Epithelial cell of esophagus (primary cell): ENCODE results near the gene TBL2.

Experiments used
- DNase-seq: peaks from one replicate; pipeline ENCODE4 v3.0.0; 2010; ENCODE audit warnings: low read depth
- H3K4me3 ChIP-seq: 2 replicates; pipeline ENCODE4 v1.5.1; 2011; ENCODE audit warnings: mild to moderate bottlenecking, low read length, control low read depth
- TF ChIP-seq, protein P1 (sequence below): IDR thresholded peaks from 2 replicates; pipeline ENCODE4 v1.5.1; 2011; ENCODE audit warnings: low read depth, mild to moderate bottlenecking, low read length, control low read depth, inconsistent platforms; ENCODE audit not compliant: insufficient read depth; ENCODE audit errors: missing control alignments

The TBL2 gene

DNA sequence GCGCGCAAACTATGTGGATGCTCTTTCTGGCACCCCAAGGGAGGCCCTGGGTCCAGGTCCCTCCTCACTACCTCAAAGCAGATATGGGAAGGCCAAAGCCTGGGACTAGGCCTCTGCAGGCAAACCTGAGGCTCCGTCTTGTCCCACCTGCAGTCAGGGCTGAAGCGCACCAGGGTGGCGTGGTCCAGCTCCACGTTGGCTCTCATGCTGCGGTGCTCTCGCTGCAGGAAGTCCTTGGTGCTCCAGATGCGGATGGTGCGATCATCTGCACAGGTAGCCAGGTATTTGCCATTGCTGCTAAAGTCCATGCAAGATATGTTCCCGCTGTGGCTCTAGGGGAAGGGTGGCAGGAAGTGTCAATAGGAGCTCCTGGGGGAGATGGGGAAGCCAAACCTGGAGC lies 4.6 kb downstream of the TBL2 start:
- DNase-seq: no peak
- TF ChIP-seq, protein P1, sequence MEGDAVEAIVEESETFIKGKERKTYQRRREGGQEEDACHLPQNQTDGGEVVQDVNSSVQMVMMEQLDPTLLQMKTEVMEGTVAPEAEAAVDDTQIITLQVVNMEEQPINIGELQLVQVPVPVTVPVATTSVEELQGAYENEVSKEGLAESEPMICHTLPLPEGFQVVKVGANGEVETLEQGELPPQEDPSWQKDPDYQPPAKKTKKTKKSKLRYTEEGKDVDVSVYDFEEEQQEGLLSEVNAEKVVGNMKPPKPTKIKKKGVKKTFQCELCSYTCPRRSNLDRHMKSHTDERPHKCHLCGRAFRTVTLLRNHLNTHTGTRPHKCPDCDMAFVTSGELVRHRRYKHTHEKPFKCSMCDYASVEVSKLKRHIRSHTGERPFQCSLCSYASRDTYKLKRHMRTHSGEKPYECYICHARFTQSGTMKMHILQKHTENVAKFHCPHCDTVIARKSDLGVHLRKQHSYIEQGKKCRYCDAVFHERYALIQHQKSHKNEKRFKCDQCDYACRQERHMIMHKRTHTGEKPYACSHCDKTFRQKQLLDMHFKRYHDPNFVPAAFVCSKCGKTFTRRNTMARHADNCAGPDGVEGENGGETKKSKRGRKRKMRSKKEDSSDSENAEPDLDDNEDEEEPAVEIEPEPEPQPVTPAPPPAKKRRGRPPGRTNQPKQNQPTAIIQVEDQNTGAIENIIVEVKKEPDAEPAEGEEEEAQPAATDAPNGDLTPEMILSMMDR: no peak
- no peak overlapping the region for H3K4me3 ChIP-seq

DNA sequence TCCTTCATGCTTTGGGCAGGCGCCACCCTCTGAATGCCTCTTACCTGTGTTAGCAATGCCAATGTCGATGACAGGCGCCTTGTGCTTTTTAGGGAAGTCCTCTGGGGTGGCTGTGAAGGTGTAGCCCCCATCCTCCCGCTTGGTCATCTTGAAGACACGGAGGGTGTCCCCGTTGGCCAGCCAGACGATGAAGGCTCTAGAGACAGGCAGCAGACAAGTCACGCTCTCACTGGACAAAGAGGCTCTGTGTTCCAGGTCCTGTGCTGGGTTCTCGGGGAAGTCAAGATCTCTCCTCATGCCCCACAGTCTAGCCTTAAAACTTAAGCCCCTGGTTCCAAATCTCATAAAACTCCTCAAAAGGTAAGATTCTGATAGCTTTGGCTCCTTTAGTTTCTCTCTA lies 5.1 kb downstream of the TBL2 start:
- no peak overlapping the region for H3K4me3 ChIP-seq
- TF ChIP-seq, protein P1: no peak
- DNase-seq: no peak

DNA sequence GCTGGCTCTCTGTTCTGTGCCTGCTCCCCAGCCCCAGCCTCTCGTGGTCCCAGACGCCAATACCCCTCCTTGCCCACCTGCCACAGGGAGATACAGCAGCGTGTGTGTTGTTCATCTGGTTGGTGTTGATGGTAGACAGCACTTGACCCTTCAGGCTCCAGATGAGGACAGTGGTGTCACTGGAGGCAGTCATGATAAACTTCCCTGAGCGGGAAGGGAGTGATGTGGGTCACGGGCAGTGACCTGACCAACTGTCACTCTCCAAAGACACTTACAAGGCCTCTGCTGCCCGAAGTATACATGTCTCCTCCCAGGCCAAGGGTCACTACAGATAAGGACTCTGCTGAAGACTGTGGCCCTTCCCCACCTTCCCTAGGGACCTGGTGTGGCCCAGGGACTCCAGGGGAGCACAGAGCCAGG lies 5.6 kb downstream of the TBL2 start:
- TF ChIP-seq, protein P1: no peak
- H3K4me3 ChIP-seq: no peak overlapping the region
- DNase-seq: no peak

DNA sequence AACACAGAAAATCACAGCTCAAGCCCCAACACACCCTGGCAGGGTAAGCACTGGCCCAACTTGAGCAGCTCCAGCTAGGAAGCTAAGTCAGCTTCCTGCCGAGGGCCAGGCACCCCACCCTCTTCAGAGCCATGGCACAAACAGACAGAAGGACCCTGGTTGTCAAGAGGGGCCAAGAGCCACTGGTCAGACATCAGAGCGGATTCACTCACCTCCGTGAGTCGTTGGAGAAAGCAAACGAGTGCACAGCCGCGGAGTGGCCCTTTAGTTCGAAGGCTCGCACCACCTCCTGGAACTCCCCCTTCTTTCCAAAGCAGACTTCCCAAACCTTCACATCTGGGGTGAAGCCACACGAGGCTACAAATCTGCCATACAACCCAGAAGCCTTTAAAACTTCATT lies 7.4 kb downstream of the TBL2 start:
- H3K4me3 ChIP-seq: no peak overlapping the region
- TF ChIP-seq, protein P1: no peak
- no peak for DNase-seq

DNA sequence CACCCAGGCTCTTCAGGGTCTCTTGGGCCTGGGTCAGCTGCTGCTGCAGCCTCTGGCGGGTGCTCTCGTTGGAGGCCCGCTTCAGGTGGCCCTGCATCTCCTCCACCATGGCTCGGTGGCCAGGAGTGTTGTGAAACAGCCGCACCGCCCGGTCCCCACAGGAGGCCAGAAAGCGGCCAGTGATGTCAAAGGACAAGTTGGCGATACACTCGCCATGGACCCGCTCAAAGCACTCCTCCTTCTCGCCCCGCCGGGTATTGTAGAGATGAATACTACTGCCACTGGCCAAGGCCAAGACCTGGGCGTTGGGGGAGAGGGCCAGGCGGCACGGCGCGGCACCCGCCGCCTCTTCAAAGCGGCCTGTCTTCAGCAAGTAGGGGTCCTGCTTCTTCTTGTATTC lies 7.9 kb downstream of the TBL2 start:
- no peak for DNase-seq
- no peak overlapping the region for H3K4me3 ChIP-seq
- TF ChIP-seq, protein P1: no peak

DNA sequence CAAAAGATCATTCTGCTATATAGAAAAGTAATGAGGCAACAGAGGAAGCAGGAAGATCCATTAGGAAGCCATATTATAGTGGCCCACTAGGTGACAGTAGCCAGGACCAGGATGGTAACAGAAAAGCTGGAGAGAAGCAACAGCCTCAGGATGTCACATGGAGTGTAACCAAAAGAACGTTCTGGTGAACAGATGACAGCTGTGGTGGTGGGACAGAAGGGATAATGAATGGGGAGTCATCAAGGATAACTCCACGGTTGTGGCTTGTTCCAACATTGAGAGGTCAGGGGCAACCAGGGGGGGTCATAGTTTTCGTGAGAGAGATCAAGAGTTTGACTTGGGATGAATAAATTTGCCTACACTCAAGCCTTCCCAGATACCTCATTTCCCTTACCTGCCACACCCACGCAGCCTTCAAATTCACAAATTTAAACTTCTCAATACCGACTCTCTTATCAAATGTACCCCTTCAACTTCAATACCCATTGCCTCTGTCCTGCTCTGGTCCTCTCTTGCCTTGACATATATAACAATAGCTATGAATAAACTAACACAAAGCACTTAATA lies 9.3 kb downstream of the TBL2 start:
- H3K4me3 ChIP-seq: no peak overlapping the region
- no peak for DNase-seq
- TF ChIP-seq, protein P1: no peak
